NCI-H128 (cell line): ENCODE data around the gene PTPRN2.
"Not testable (repeated sequence)": the region's sequence is repeated elsewhere in the genome, so short reads cannot be mapped to it uniquely, and the experiment has no call there.

Experiments
- DNase-seq: peaks from one replicate; lab custom pipeline; 2025; ENCODE audit not compliant: unreplicated experiment; lab: John Stamatoyannopoulos, UW

PTPRN2 gene

DNA sequence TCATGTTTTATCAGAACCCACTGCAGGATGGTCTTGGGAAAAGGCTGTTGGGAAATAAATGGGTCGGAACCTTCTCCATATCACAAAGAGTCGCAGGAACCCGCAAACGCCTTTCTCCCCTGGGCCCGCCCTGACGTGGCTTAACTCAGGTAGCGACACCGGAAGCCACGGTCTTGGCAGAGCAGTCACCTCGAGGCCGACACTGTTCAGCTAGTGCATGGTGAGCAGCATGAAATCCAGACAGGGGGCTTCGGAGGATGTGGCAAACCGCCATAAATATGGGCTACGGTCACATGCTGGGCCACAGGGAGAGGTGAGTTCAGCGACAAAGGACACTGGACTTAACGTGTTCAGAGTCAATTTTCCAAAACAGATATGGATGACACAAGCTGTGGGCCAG lies 421.9 kb downstream of the PTPRN2 start:
- DNase-seq = no peak

DNA sequence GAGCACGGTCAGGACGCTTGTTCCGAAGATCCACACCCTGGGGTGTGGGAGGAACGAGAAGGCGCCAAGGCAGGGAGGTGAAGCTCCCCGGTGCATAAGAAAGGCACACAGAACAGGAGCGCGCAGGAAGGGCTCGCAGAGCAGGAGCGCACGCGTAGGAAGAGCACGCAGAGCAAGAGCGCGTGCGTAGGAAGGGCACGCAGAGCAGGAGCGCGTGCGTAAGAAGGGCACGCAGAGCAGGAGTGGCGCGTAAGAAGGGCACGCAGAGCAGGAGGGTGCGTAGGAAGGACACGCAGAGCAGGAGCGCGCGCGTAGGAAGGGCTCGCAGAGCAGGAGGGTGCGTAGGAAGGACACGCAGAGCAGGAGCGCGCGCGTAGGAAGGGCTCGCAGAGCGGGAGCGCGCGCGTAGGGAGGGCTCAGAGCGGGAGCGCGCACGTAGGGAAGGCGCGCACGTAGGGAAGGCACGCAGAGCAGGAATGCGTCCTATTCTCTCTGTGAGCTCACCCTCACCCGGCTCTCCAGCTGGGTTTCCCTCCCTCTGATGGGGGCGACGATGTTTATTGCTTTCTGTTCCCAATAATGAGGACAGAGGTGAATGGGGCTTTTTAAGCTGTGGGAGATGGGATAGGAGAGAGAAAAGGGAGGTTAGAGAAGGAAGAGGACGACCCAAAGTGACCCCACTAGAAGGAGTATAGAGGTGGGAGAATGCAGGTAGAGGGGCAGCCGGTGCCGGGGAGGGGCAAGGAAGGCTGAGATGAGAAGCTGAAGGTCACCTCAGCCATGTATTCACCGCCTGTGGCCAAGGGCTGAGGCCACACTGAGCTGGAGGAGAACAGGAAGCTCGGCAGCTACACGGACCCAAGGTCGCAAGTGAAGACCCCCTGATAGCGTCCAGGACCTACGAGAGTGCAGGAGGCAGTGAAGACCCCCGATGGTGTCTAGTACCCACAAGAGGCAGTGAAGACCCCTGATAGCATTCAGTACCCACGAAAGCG lies 423.2 kb downstream of the PTPRN2 start:
- no peak for DNase-seq

DNA sequence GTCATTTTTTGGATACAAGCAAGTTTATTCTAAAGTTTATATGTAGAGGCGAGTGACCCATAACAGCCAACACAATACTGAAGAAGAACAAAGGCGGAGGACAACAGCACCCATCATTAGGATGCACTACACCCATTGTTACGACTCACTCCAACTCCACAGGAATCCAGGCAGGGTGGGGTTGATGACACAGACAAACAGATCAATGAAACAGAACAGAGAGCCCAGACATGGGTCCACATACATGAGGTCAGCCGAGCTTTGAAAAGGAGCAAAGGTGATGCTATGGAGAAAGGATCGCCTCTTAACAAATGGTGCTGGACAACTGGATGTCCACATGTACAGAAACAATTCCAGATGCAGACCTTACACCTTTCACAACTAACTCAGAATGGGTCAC lies 426.4 kb downstream of the PTPRN2 start:
- DNase-seq = no peak

DNA sequence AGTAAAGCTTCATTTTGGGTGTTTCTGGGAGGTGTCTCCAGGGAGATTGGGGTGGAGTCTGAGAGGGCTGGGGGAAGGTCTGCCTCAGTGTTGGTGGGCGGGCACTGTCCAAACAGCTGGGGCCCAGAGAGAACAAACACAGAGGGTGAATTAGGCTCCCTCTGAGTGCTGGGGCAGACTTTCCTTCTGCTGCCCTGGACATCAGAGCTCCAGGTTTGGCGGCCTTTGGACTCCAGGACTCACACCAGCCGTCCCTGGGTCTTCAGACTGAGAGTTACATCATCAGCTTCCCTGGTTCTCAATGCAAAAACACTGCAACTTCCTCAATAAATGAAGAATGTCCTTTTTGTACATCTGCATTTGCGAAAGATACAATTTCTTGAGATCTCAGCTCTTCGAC lies 427.4 kb downstream of the PTPRN2 start:
- DNase-seq = no peak

DNA sequence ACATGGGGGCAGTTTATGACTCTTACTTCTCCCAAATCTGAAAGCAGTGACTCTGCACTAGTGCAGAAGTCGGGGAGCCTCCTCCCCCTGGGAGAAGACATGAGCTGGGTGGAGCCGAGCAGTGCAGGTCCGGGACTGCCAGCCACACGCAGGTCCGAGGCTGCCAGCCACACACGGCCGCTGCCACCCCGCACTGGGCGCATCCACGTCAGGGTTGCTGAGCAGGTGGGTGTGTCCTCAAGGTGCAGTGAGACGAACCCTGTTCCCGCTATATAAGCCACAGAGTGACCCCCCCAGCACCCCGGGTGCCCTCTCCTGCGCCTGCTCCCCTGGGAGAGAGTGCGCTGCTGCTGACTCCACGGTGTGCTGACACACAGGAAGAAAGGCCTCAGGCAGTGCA lies 430.2 kb downstream of the PTPRN2 start:
- no peak for DNase-seq

DNA sequence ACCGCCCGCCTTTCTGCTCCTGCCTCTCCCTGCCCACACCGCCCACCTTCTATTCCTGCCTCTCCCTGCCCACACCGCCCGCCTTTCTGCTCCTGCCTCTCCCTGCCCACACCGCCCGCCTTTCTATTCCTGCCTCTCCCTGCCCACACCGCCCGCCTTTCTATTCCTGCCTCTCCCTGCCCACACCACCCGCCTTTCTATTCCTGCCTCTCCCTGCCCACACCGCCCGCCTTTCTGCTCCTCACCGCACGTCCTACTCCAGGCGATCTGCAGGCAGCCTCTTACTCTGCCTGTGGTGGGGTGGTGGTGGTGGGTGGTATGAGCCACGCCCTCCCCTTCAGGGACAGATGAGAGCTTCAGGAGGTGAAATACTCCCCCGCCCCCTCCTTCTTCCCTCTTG lies 436.4 kb downstream of the PTPRN2 start:
- DNase-seq = not testable (repeated sequence)

DNA sequence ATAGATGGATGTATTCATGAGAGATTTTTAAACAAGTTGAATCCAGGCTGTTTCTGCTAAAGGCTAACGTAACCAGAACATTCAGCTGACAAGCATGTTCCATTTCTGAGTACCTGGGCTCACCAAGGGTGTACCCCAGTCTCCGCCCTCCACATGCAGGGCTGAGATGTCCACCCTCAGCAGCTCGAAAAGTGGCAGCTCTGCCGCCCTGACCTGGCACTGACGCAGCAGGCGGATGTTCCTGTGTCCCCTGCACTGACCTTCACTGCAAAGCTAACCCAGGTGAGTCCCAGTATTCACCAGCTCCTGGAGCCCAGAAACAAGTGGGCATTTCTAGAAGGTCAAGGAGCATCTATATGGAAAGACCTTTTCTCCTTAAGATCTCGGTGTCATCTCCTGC lies 437.4 kb downstream of the PTPRN2 start:
- no peak for DNase-seq

DNA sequence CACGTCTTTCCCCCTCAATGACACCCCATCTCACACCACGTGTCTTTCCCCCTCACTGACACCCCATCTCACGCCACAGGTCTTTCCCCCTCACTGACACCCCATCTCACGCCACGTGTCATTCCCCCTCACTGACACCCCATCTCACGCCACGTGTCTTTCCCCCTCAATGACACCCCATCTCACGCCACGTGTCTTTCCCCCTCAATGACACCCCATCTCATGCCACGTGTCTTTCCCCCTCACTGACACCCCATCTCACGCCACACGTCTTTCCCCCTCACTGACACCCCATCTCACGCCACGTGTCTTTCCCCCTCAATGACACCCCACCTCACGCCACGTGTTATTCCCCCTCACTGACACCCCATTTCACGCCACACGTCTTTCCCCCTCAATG lies 440.2 kb downstream of the PTPRN2 start:
- DNase-seq = not testable (repeated sequence)

DNA sequence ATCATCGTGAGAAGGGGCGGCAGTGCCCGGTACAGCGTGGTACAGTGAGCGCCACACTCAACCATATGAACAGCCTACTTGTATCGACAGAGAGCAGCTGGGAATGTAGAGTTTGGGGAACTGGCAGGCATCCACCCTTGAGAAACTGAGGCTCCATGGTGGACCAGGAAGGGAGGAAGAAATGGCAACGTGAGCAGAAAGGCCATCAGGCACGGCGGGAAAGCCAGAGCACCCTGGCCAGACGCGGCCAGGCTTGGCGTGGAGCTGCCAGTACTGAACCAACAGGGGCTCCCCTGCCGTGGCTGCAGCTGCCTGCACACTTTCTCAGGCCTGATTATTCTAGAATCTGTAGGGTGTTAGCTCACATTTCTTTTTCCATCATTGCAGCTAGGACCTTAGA lies 442.3 kb downstream of the PTPRN2 start:
- DNase-seq = no peak

DNA sequence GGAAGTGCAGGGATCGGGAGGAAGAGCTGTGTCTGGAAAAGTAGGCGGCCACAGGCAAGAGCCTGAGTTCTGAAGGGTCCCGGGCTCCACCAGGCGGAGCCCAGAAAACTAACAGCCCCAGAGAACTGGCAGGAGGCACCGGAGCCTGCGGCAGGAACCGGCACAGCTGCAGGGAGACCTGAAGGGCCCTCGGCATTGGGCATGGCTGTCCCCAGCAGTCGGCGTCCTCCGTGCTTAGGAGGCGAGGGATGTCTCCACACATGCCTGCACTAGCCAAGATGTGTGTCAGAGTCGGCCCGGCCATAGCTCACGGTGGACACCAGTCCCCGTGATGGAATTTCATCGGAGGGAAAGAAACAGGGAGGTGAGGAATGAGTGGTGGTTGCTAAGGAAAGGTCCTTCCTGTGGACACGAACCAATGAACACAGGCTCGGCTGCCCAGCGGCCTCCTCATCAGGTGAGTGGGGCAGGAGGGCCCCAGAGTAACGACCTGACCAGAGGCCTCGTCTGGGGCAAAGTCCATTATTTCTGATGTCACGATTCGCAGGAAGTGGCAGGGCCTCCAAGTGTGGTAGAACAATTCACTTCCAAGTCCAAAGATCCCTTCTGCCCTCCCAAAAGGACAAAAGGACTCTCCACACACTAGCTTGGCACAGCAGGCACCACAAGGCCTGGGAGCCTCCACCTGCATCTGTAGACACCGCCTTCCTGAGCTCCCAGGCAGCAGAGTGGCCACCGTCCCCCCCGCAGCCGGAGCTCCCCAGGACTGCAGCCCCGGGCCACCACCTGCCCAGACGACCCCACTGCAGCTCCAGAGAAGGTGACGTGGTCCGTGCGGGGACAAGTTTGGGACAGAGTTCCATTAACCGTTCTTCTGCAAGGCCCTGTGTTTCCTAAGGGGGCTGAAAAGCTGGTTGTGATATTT lies 444.2 kb downstream of the PTPRN2 start:
- DNase-seq = no peak

DNA sequence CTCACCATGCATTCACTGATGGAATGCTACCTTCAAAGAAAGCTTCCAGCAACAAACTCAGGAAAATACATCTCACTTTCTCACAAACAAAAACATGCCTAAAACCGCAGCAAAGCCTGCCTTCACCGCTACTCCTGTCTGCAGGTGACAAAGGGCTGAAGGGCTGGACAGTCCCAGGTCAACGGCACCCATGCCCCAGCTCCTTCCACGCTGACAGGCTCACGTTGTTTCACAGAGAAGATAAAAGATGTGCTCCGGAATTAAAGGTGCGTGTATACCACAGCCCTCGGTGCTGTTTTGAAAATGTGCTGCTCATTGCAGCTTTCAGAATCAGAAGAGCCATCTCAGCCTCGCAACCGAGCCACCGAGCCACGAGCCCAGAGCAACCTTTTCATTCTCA lies 445.0 kb downstream of the PTPRN2 start:
- DNase-seq = no peak

DNA sequence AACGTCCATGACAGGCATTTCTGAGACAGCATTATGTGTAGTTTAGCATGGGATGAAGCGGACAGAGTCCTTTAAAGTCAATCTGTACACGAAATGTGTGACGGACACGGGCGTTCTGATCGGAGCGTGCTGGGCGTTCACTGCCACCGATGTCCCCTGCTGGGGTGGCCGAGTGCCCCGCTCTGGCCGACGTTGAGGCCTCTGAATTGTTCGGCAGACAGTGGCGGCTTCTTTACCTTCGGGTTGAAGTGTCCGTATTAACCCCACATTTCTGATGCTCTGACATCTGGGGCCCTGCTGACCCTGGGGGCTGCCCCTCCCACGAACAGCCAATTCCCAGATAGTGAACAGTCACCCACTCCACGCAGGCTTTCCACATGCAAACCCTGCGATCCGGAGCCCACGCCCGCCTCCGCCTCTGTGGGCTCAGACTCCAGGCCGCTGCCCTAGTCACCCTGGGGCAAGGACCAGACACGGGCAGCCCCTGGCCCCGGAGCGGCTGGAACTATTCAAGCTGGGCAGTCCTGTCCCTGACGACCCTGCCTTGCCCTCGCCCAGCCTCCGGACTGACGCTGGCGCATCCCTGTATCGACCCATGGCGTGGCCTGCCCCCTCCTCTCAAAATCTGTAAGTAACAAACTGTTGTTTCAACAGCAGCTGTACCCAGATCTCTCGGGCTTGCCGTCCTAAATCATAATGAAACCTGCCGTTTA lies 445.7 kb downstream of the PTPRN2 start:
- no peak for DNase-seq

DNA sequence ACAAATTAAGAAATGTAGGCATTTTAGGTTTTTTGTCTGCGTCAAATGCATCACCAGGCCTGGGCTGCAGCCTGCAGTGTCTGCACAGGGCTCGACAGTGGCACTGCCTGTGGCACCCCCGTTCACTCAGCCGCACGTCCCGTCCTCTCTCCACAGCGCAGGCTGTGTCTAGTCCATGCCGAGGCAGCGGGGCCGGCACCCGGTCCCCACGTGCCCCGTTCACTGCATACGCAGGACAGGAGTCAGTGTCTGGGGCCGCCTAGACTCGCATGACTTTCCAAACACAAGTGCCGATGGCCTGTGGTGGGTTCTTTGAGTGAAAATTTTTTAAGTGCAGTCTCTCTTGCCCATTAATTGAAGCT lies 446.4 kb downstream of the PTPRN2 start:
- DNase-seq = no peak

DNA sequence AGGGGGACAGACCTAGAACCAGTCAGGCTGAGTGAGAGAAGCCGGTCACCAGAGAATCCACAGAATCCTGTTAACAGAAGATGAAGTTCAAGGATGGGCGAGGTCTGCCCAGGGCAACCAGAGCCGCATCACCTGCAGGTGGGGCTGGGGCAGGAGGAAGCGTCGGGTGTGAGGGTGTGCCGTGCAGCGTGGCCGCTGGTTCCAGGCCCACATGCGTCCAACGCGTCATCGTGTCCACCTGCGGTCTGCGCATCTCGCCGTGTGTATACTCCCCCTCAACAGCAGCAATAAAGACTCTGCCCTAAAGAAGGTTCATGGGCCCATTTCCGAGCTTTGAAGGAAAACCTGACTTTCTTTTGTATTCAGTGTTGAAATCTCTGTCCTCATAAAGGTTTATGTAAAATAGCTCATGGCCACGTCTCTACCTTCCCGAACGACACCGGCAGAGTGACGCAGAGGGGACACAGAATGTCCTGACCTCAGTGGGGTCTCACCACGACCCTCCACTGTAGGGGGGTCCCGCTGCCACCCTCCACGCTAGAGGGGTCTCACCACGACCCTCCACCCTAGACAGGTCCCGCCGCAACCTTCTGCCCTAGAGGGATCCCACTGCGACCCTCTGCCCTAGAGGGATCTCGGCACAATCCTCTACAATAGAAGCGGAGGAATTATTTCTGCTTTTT lies 446.9 kb downstream of the PTPRN2 start:
- DNase-seq = no peak

DNA sequence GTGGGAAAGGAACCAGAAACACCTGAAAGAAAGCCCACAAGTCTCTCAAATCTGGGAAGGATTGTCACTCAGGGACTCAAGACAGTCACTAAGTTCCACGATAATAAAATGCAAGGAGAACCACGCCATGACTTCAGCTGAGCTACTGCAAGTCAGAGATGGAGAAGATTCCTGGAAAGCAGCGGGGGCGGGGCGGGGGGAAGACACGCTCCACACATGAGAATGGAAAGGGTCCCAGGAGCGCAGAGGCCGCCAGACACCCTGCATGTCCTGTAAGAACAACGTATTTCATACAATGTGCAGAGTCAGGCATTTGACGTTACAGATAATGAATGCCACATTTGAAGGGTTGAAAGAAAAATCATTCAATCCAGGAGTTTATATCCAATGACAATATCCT lies 448.1 kb downstream of the PTPRN2 start:
- DNase-seq = no peak

DNA sequence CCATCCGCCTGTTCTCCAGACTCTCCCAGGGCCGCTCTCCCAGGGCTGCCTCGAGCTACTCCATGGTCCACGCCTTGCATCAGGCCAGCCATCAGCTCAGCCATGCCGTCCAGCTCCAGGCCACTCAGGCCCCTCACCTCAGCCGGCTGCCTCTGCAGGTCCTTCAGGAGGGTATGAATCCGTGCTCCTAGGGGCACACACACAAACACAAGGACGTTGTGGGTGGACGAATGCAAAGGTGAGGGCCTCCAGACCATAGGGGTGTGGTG lies 449.4 kb downstream of the PTPRN2 start:
- DNase-seq = no peak

DNA sequence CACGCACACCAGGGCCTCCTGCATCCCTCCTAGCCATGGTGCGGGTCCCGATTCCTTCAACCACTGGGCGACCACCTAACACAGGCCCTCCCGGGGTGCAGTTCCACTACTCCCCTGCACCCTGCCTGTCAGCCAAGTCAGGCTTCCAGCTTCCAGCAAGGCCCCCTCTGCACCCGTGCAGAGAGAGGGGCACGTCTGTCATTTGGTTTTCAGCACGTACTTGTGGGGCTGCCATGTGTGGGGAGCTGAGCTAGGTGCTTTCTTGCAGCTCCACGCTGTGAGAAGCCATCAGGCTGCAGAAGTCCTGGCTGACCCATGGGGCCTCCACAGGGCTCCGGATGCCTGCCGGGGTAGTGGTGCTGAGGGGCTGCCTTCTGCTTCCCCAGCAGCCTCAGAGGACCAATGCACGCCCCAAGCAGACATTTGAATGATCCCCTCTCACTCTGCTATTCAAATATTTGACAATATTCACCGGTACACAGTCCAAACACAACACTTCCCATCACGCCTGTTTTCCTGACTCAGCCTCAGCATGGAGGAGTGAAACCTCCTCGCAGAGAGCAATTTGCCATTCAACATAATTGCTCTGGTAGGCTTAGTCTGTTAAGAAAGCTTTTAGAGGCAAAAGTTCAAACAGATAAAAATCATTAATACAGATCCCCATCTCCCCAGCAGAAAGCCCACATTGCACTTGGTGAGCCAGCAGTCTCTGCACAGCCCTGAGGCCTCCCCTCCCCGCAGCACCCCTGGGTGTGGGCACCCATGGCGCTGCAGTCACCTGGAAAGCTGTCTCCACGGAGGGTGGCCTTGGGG lies 449.9 kb downstream of the PTPRN2 start:
- DNase-seq = no peak

DNA sequence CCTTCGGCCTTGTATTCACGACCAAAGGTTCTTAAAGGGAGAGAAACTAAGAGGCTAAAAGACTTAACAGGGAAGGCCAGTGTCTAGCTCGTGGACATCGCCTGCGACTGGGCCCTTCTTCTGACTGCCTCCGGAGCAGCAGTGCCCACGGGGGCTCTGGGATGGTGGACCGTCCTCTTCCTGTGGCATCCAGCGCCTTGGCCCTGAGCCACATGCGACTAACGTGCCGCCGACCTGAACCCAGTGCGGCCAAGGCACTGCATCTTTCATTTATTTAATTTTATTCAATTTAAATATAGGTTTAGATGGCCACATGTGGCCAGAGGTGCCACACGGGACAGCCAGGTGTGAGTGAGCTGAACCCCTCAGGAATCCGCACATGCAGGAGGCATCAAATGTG lies 451.7 kb downstream of the PTPRN2 start:
- no peak for DNase-seq

DNA sequence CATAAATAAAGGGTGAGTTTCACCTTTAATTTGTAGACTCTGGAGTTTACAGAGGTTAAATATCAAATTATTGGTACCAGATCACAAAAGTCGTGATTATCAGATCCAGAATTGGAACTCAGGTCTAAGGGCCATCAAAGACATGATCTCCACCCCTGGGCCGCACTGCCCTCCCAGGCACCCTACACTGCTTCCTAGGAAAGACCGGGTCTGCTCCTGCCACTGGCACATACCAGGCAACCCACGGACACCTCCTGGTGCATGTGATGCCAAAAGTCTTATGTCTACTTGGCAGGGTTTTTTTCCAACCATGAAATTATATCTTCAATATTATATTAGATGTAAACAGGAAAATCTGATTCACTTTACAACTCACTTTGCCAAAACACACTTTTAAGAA lies 452.8 kb downstream of the PTPRN2 start:
- DNase-seq = no peak
